HEK293 (cell line): ENCODE results near the gene RTP5.

Source experiments
- CTCF ChIA-PET: fragments of 350-600 bp; formaldehyde crosslinking; extraction: SDS; loops from one replicate; lab custom pipeline; 2021; ENCODE audit warnings: antibody characterized with exemption; lab: Yijun Ruan, JAX
- POLR2A ChIA-PET: fragments of 300-600 bp; formaldehyde crosslinking; extraction: SDS; loops from one replicate; lab custom pipeline; 2020; ENCODE audit warnings: antibody characterized with exemption, inconsistent platforms; lab: Yijun Ruan, JAX
- H3K27ac ChIP-seq: fragments of 200-500 bp; sonication (Bioruptor generic); 2 replicates; pipeline ENCODE4 v1.5.1; 2014; ENCODE audit warnings: low read depth, low read length, control low read depth, inconsistent platforms; ENCODE audit errors: extremely low read depth
- H3K36me3 ChIP-seq, 2 experiments: fragments of 200-500 bp in 1 of 2; sonication (Bioruptor generic) in 1 of 2; 1 replicate in 1 of 2; 2 replicates in 1 of 2; pipeline ENCODE4 v1.5.1; 2014 to 2017; ENCODE audit warnings: inconsistent platforms in 2 of 2, low read length in 2 of 2; ENCODE audit not compliant: control insufficient read depth in 2 of 2, insufficient read depth in 1 of 2
- H3K4me1 ChIP-seq: fragments of 200-500 bp; sonication (Bioruptor generic); 2 replicates; pipeline ENCODE4 v1.5.1; 2014; ENCODE audit warnings: mild to moderate bottlenecking, low read length, inconsistent platforms; ENCODE audit not compliant: control insufficient read depth, insufficient read depth
- H3K4me3 ChIP-seq: 2 replicates; pipeline ENCODE4 v1.5.1; 2011; ENCODE audit warnings: low read depth, mild to moderate bottlenecking, control low read depth, low read length, moderate library complexity
- H3K9me3 ChIP-seq: fragments of 200-500 bp; sonication (Bioruptor generic); 2 replicates; pipeline ENCODE4 v1.5.1; 2014; ENCODE audit warnings: low read depth, low read length, inconsistent platforms; ENCODE audit not compliant: control insufficient read depth, insufficient read depth
- HIC1 ChIP-seq: fragments of 450-650 bp; formaldehyde crosslinking; IDR thresholded peaks from 2 replicates; pipeline ENCODE4 v1.5.1; 2016; ENCODE audit warnings: missing biosample characterization, missing genetic modification characterization
- HOXA7 ChIP-seq: sonication (generic); formaldehyde crosslinking; IDR thresholded peaks from 2 replicates; pipeline ENCODE4 v1.8.1; 2022; ENCODE audit warnings: missing genetic modification reagents, borderline replicate concordance
- HOXC10 ChIP-seq: sonication (generic); formaldehyde crosslinking; IDR thresholded peaks from 2 replicates; pipeline ENCODE4 v1.8.1; 2023; ENCODE audit warnings: mild to moderate bottlenecking, missing genetic modification reagents
- OVOL3 ChIP-seq: fragments of 450-650 bp; formaldehyde crosslinking; IDR thresholded peaks from 2 replicates; pipeline ENCODE4 v1.5.1; 2016; ENCODE audit warnings: missing biosample characterization, missing genetic modification characterization
- PRDM4 ChIP-seq: fragments of 450-650 bp; formaldehyde crosslinking; IDR thresholded peaks from 2 replicates; pipeline ENCODE4 v1.5.1; 2017; ENCODE audit warnings: missing biosample characterization, missing genetic modification characterization
- SALL2 ChIP-seq: fragments of 450-650 bp; formaldehyde crosslinking; IDR thresholded peaks from 2 replicates; pipeline ENCODE4 v1.5.0; 2017; ENCODE audit warnings: missing biosample characterization, mild to moderate bottlenecking, missing genetic modification characterization, borderline replicate concordance
- ZBTB1 ChIP-seq: fragments of 450-650 bp; formaldehyde crosslinking; IDR thresholded peaks from 2 replicates; pipeline ENCODE4 v1.5.1; 2016; ENCODE audit warnings: missing biosample characterization, missing genetic modification characterization
- ZNF138 ChIP-seq: fragments of 450-650 bp; formaldehyde crosslinking; IDR thresholded peaks from 2 replicates; pipeline ENCODE4 v1.5.1; 2016; ENCODE audit warnings: missing biosample characterization, missing genetic modification characterization, borderline replicate concordance
- ZNF202 ChIP-seq: fragments of 450-650 bp; formaldehyde crosslinking; IDR thresholded peaks from 2 replicates; pipeline ENCODE4 v1.5.1; 2016; ENCODE audit warnings: missing biosample characterization, missing genetic modification characterization, borderline replicate concordance
- ZNF248 ChIP-seq: fragments of 450-650 bp; formaldehyde crosslinking; IDR thresholded peaks from 2 replicates; pipeline ENCODE4 v1.5.1; 2017; ENCODE audit warnings: missing biosample characterization, missing genetic modification characterization
- ZNF350 ChIP-seq: fragments of 450-650 bp; formaldehyde crosslinking; IDR thresholded peaks from 2 replicates; pipeline ENCODE4 v1.5.0; 2017; ENCODE audit warnings: missing biosample characterization, mild to moderate bottlenecking, missing genetic modification characterization
- ZNF37A ChIP-seq: fragments of 450-650 bp; IDR thresholded peaks from 2 replicates; pipeline ENCODE4 v1.5.1; 2018; ENCODE audit warnings: missing biosample characterization, missing genetic modification characterization
- ZNF416 ChIP-seq: fragments of 450-650 bp; formaldehyde crosslinking; IDR thresholded peaks from 2 replicates; pipeline ENCODE4 v1.5.1; 2016; ENCODE audit warnings: missing biosample characterization, missing genetic modification characterization
- ZNF423 ChIP-seq: fragments of 450-650 bp; formaldehyde crosslinking; IDR thresholded peaks from 2 replicates; pipeline ENCODE4 v1.5.1; 2016; ENCODE audit warnings: missing biosample characterization, missing genetic modification characterization
- ZNF433 ChIP-seq: fragments of 450-650 bp; formaldehyde crosslinking; IDR thresholded peaks from 2 replicates; pipeline ENCODE4 v1.5.1; 2016; ENCODE audit warnings: missing biosample characterization, missing genetic modification characterization, low read depth
- ZNF501 ChIP-seq: fragments of 450-650 bp; formaldehyde crosslinking; IDR thresholded peaks from 2 replicates; pipeline ENCODE4 v1.5.1; 2016; ENCODE audit warnings: missing biosample characterization, missing genetic modification characterization
- ZNF510 ChIP-seq: fragments of 450-650 bp; formaldehyde crosslinking; IDR thresholded peaks from 2 replicates; pipeline ENCODE4 v1.5.1; 2018; ENCODE audit warnings: mild to moderate bottlenecking, missing genetic modification characterization, missing biosample characterization; ENCODE audit not compliant: insufficient replicate concordance
- ZNF704 ChIP-seq: fragments of 450-650 bp; formaldehyde crosslinking; IDR thresholded peaks from 2 replicates; pipeline ENCODE4 v1.5.1; 2016; ENCODE audit warnings: missing biosample characterization, missing genetic modification characterization
- ZNF830 ChIP-seq: fragments of 450-650 bp; IDR thresholded peaks from 2 replicates; pipeline ENCODE4 v1.5.0; 2018; ENCODE audit warnings: missing biosample characterization, missing genetic modification characterization, low read depth, mild to moderate bottlenecking, moderate library complexity
- ZSCAN5A ChIP-seq: fragments of 450-650 bp; formaldehyde crosslinking; IDR thresholded peaks from 2 replicates; pipeline ENCODE4 v1.5.1; 2016; ENCODE audit warnings: missing biosample characterization, missing genetic modification characterization
- TF ChIP-seq, protein P1 (sequence below): fragments of 450-650 bp; formaldehyde crosslinking; IDR thresholded peaks from 2 replicates; pipeline ENCODE4 v1.5.1; 2016; ENCODE audit warnings: missing biosample characterization, missing genetic modification characterization
- TF ChIP-seq, protein P2 (sequence below): fragments of 450-650 bp; formaldehyde crosslinking; IDR thresholded peaks from 2 replicates; pipeline ENCODE4 v1.5.1; 2016; ENCODE audit warnings: missing biosample characterization, missing genetic modification characterization

RTP5 gene

GRCh38 chr2:241854342-241855244 is 14.9 kb upstream of the RTP5 start (continued):
- TF ChIP-seq ZNF248 (tag by site-specific recombination) (no peak), SALL2 (tag by site-specific recombination) (no peak), ZNF350 (tag by site-specific recombination) (no peak), ZNF830 (tag by site-specific recombination) (no peak), ZBTB1 (tag by site-specific recombination) (no peak)
- TF ChIP-seq, protein P1, sequence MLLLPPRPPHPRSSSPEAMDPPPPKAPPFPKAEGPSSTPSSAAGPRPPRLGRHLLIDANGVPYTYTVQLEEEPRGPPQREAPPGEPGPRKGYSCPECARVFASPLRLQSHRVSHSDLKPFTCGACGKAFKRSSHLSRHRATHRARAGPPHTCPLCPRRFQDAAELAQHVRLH (tag by site-specific recombination), result no peak

DNA sequence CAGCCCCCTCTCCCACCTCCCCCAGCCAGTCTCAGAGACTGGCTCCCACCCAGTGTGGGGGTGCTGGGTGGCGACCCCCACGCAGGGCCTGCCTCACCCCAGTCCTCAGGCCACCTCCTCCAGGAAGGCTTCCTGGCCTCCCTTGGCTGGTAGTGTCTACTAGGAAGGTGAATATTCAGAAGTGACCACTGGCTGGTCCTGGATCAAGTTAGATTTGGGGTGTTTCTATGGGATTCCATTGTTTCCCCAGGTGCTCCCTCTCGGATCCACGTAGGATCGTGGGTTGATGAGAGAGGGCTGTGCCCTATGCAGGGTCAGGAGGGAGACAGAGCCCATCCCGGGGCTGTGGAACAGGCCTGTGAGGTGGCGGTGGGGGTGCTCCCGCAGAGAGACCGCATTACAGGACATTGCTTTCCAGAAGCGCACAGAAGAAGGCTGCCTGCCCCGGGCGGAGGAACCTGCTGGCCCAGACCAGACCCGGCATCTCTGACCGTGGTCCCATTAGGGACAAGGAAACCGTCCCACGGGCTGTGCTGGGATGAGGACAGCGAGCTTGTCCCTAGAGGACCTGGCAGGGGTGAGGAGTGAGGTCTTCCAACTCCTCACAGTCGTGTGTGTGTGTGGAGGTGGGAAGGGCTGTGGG is 14.2 kb upstream of the RTP5 start:
- TF ChIP-seq ZNF423 (no peak), PRDM4 (tag by site-specific recombination) (no peak), ZNF704 (tag by site-specific recombination) (no peak), ZNF138 (no peak), HIC1 (no peak), ZNF202 (tag by site-specific recombination) (no peak), HOXC10 (CRISPR knock-in tag) (no peak), ZNF37A (tag by site-specific recombination) (no peak), ZNF433 (tag by site-specific recombination) (no peak), OVOL3 (tag by site-specific recombination) (no peak), ZNF416 (tag by site-specific recombination) (no peak), ZNF510 (tag by site-specific recombination) (no peak), ZNF501 (no peak), HOXA7 (no peak), ZSCAN5A (no peak)
- TF ChIP-seq, protein P2, sequence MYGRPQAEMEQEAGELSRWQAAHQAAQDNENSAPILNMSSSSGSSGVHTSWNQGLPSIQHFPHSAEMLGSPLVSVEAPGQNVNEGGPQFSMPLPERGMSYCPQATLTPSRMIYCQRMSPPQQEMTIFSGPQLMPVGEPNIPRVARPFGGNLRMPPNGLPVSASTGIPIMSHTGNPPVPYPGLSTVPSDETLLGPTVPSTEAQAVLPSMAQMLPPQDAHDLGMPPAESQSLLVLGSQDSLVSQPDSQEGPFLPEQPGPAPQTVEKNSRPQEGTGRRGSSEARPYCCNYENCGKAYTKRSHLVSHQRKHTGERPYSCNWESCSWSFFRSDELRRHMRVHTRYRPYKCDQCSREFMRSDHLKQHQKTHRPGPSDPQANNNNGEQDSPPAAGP, result no peak
- no peaks in the 10 kb centered on the region for H3K36me3 ChIP-seq
- no peak overlapping the region for H3K27ac ChIP-seq
- ChIA-PET POLR2A (interaction anchor here (1.0 kb wide), 1 partner anchor 169 kb away, joined by 4 read pairs; the partner anchor contains the start of gene DTYMK), CTCF (no interaction called here)
- no peaks in the 10 kb centered on the region for H3K9me3 ChIP-seq
- H3K4me1 ChIP-seq, result no peaks in the 10 kb centered on the region
- no peak overlapping the region for H3K4me3 ChIP-seq
